ENCODE results near the gene AOPEP. TPM values are rescaled to one million over a fixed set of nuclear protein-coding genes. Genes with fewer than 3 reads are reported as not detected.
A peak's percentile ranks its signal among the peaks of the same experiment; 100 is the strongest.
"Not testable (repeated sequence)": the region's sequence is repeated elsewhere in the genome, so short reads cannot be mapped to it uniquely, and the experiment has no call there.

The AOPEP gene
- total RNA-seq, 2 experiments from 2014 or later, result 8.9 to 9.5 TPM

DNA sequence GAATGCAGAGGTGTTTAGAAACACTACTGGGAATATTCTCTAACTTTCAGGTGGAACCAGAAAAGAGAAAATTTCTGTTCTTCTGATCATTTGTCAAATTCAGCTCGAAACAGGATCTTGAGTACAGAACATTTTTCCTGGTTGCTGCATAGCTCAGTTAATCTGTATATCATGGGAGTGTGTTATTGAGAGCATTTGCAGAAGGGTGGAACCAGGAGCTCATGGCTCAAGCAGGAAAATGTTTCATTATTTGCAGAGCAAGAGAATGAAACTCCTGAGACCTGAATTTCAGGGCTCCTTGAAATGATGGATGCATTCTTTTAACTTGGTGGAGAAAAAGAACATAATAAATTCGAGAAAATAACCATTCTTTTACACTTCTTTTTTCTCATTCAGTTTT, 97.9 kb downstream of the AOPEP start:
- H3K27ac Mint-ChIP-seq, result no peak overlapping the region
- H3K4me3 Mint-ChIP-seq, result no peak overlapping the region
- no peaks in the 10 kb centered on the region for H3K9me3 Mint-ChIP-seq (ENCODE audit: low read depth)
- no peak for DNase-seq
- CTCF ChIA-PET, result no interaction called here
- intact Hi-C loops (cut with DNase I, micrococcal nuclease), result no loop called here
- H3K27me3 Mint-ChIP-seq, result no peaks in the 10 kb centered on the region
- ATAC-seq, result no peak
- POLR2A ChIA-PET, result no interaction called here
- peaks cover 5% of the 10 kb centered on the region for H3K4me1 Mint-ChIP-seq
- peaks cover 4% of the 10 kb centered on the region for H3K36me3 Mint-ChIP-seq (ENCODE audit: low read depth)

DNA sequence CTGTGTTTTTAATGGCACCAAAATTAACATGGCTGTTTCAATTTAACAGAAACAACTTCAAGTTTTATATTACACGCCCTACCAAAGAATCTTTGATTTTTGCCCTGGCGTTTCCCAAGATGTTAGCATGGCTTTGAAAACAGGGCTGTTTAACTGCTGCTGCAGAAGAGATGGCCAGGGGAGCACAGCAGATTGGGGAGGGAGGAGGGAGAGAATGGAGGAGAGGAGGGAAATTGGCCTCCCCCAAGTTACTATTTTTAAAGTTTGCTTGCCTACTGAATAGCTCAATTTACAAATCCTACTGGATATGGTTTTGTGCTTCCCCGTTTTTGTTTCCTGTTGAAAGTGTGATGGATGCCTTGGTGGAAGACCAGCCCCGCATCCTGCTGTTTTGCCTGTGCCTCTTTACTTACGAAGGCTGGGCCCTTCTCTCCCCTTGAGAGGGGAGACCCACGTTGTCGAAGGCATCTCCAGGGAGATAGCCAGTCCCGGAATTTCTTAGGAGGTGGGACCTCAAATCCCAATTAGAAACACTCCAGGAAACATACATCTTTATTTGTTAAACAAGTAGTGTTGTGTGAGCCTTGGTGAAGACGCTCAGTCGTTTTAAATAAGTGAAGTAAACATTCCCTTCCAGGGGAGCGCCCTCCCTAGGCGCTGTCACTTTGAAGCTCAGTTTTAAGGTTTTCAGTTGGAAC, 98.6 kb downstream of the AOPEP start:
- peaks cover 6% of the 10 kb centered on the region for H3K36me3 Mint-ChIP-seq (ENCODE audit: low read depth)

DNA sequence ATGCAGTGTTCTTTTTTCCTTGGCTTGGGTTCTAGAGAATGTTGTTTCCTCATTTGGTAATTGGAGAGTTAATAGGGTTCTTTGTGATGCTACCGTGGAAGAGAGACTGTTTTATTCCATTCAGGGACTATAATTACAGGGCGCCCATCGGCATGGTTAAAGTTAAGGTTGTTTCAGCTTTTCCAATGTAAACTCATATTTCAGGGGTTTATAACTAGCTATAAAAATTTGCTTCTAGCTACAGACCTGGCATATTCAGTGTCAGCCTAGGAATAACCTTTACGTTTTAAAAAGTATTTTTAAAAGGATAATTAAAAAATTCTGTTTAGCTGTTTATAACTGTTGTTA, 99.1 kb downstream of the AOPEP start:
- Mint-ChIP-seq H3K4me3 (no peak overlapping the region), H3K27me3 (no peaks in the 10 kb centered on the region), H3K27ac (no peak overlapping the region), H3K4me1 (peaks cover 5% of the 10 kb centered on the region), H3K9me3 (ENCODE audit: low read depth) (peaks cover 2% of the 10 kb centered on the region), H3K36me3 (ENCODE audit: low read depth) (peaks cover 10% of the 10 kb centered on the region)
- intact Hi-C loops (cut with DNase I, micrococcal nuclease), result no loop called here
- ATAC-seq (no peak), DNase-seq (no peak)
- ChIA-PET CTCF (interaction anchor here (0.5 to 1.0 kb wide), 4 partner anchors 156 to 768 kb away, joined by 3 to 4 read pairs (median 4); no protein-coding TSS in a partner anchor), POLR2A (no interaction called here)

More for the DNA sequence above, 98.6 kb downstream of the AOPEP start:
- CTCF ChIA-PET, result interaction anchor here (0.5 to 1.0 kb wide), 4 partner anchors 156 to 769 kb away, joined by 3 to 4 read pairs (median 4); no protein-coding TSS in a partner anchor
- Mint-ChIP-seq H3K27ac (no peak overlapping the region), H3K27me3 (no peaks in the 10 kb centered on the region), H3K4me3 (no peak overlapping the region), H3K4me1 (peaks cover 5% of the 10 kb centered on the region), H3K9me3 (ENCODE audit: low read depth) (no peaks in the 10 kb centered on the region)
- ATAC-seq, result no peak
- DNase-seq, result no peak
- POLR2A ChIA-PET, result no interaction called here
- intact Hi-C loops (cut with DNase I, micrococcal nuclease), result no loop called here

DNA sequence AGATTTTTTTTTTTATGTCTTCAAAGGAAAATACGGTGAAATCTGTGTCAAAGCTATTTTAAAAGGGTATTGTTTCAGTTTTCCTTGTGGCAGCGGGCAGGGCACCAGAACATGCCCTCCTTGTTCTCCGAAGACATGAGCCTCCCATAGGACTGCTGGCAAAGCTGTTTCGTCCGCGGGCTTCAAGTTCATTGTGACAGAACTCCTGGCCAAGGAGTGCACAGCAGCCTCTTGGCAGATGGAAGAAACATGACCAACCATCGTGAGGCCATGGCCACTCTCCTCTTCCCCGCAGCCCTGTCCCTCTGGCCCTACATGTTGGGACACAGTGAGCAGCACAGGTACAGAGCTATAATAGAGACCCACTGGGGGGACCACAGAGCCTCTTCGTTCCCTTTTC, 99.5 kb downstream of the AOPEP start:
- Mint-ChIP-seq H3K27ac (no peak overlapping the region), H3K36me3 (ENCODE audit: low read depth) (peaks cover 14% of the 10 kb centered on the region), H3K4me1 (peaks cover 3% of the 10 kb centered on the region), H3K9me3 (ENCODE audit: low read depth) (peaks cover 3% of the 10 kb centered on the region), H3K27me3 (no peaks in the 10 kb centered on the region), H3K4me3 (no peak overlapping the region)
- DNase-seq, result no peak
- ATAC-seq, result no peak
- ChIA-PET CTCF (interaction anchor here (0.5 to 1.0 kb wide), 4 partner anchors 157 to 768 kb away, joined by 3 to 4 read pairs (median 4); no protein-coding TSS in a partner anchor), POLR2A (no interaction called here)
- intact Hi-C loops (cut with DNase I, micrococcal nuclease), result no loop called here

DNA sequence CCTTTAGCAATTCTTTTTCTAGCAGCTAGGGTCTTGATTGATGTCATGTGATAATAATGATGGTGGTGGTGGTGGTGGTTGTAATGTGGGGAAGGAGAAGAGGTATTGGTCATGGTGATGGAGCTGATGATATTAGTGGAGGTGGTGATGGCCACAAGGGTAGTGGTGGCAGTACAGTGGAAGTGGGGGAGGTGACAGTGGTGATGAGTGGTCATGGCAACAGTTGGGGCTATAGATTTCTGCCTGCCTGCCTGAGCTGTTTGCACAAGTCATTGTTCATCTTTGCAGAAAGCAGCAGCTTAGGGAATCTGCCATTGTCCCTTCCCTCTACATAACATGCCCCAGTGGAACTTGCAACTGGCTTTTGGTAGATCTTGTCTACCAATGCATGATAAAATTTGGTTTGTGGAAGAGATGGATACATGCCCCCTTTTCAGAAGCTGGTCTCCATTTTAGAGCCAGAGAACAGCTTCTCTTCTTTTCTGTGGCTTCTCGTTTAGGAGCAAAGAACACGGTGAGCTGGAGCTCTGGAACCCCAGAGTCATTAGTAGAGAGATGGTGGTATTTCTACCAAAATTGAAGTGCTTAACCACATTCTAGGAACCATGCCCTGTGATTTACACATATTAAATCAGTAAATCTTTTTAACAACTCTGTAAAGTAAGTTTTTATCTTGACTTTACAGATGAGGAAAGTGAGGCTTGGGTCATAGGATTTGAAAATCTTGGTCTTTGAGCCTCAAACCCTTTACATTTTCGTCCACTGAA, 100.3 kb downstream of the AOPEP start:
- no peak for DNase-seq
- Mint-ChIP-seq H3K4me1 (no peaks in the 10 kb centered on the region), H3K4me3 (no peak overlapping the region), H3K27ac (no peak overlapping the region), H3K9me3 (ENCODE audit: low read depth) (peaks cover 5% of the 10 kb centered on the region), H3K27me3 (no peaks in the 10 kb centered on the region), H3K36me3 (ENCODE audit: low read depth) (peaks cover 14% of the 10 kb centered on the region)
- ATAC-seq, result no peak
- CTCF ChIA-PET, result interaction anchor here (0.5 kb wide), 1 partner anchor 15 kb away, joined by 3 read pairs; no protein-coding TSS in a partner anchor
- intact Hi-C loops (cut with DNase I, micrococcal nuclease), result no loop called here
- POLR2A ChIA-PET, result no interaction called here

DNA sequence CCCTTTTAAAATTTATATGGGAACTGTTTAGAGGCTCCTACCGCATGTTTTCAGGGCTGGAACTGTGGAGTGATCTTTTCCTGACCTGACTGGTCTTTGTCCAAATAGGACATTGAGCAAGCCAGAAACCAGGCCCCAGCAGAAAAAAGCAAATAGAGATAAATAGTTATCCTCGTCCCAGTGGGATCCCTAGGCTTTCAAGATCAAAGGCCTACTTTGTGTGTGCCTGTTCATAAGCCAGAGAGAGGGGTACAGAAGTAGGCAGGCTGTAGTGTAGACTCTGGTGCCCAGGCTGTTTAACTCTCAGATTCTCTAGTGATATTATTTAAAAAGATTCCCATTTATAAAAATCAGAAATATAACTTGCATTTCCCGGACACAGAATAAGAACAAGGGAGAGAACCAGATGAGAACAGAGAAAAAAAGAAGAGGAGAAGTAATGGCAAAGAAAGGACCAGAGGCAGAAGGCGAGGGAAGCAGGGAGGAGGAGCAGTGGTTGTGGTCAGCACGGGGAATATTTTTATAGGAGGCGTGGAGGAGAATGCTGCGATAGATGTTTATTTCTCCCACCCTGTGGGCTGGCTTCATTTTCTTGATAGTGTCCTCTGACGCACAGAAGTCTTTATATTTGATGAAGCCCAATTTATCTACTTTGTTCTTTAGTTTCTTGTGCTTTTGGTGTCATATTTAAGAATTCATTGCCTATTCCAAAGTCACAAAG, 101.2 kb downstream of the AOPEP start:
- ATAC-seq (no peak), DNase-seq (no peak)
- Mint-ChIP-seq H3K36me3 (ENCODE audit: low read depth) (peaks cover 15% of the 10 kb centered on the region), H3K27me3 (no peaks in the 10 kb centered on the region), H3K4me3 (no peak overlapping the region), H3K27ac (no peak overlapping the region), H3K4me1 (no peaks in the 10 kb centered on the region), H3K9me3 (ENCODE audit: low read depth) (peaks cover 5% of the 10 kb centered on the region)
- intact Hi-C loops (cut with DNase I, micrococcal nuclease), result no loop called here
- ChIA-PET CTCF (no interaction called here), POLR2A (no interaction called here)

DNA sequence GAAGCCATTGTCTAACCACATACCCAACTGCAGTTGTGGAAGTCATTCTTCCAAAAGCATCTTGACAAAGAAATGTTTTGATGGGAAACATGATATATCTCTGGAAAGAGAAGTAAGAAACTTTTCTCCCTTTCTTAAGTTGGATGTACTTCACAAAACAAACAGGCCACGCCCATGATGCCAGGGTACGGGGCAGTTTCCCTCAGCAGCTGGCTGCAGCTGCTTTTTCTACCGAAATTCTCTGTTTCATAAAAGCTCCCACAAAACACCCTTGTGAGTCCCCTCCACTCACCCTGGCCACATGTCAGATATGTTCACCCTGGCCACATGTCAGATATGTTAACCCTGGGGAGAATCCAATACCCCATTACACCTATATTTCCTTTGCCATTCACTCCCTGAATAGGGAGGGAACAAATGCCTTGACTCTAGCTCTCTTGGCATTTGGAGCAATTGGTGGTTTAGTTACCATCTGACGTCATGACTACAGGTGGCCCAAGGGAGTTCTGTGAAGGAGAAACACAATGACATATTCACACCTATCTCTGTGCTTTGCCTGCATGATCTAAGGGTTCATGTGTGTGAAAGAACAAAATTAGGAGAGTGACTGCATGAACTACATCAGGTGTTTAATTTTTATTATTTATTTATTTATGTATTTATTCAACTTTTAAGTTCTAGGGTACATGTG, 103.0 kb downstream of the AOPEP start:
- Mint-ChIP-seq H3K27me3 (no peaks in the 10 kb centered on the region), H3K27ac (no peak overlapping the region), H3K4me3 (no peak overlapping the region), H3K4me1 (no peaks in the 10 kb centered on the region), H3K9me3 (ENCODE audit: low read depth) (peaks cover 5% of the 10 kb centered on the region), H3K36me3 (ENCODE audit: low read depth) (peaks cover 14% of the 10 kb centered on the region)
- DNase-seq, result no peak
- CTCF ChIA-PET, result no interaction called here
- no peak for ATAC-seq
- intact Hi-C loops (cut with DNase I, micrococcal nuclease), result no loop called here
- POLR2A ChIA-PET, result no interaction called here

DNA sequence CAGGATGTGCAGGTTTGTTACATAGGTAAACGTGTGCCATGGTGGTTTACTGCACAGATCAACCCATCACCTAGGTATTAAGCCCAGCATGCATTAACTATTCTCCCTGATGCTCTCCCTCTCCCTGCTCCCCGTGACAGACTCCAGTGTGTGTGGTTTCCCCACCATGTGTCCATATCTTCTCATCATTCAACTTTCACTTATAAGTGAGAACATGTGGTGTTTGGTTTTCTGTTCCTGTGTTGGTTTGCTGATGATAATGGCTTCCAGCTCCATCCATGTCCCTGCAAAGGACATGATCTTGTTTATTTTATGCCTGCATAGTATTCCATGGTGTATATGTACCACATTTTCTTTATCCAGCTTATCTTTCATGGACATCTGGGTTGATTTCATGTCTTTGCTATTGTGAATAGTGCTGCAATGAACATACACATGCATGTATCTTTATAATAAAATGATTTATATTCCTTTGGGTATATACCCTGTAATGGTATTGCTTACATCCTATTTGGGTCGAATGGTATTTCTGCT, 103.6 kb downstream of the AOPEP start:
- H3K4me1 Mint-ChIP-seq; H3K9me3 Mint-ChIP-seq (ENCODE audit: low read depth); CTCF ChIA-PET; intact Hi-C loops (cut with DNase I, micrococcal nuclease); H3K27ac Mint-ChIP-seq; DNase-seq; POLR2A ChIA-PET; H3K4me3 Mint-ChIP-seq; H3K27me3 Mint-ChIP-seq; ATAC-seq: not testable (repeated sequence)
- peaks cover 14% of the 10 kb centered on the region for H3K36me3 Mint-ChIP-seq (ENCODE audit: low read depth)

DNA sequence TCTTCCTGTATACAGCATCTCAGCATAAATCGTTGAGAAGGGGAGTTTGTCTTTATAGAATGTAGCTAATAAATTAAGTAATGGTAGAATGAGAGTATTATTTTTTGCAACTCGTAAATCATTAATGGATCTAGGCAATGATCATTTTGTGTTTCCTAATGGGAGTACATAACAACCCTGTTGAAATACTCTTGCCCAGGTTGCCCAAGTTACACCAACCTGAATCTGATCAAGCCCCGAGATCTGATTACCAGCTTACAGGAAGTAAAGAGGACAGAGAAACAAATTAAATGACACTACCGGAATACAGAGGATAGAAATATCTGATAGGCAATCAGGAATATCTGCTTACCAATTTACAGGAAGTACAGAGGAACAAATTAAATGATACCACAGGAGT, 107.3 kb downstream of the AOPEP start:
- ATAC-seq, result no peak
- peaks cover 18% of the 10 kb centered on the region for H3K36me3 Mint-ChIP-seq (ENCODE audit: low read depth)
- peaks cover 12% of the 10 kb centered on the region for H3K9me3 Mint-ChIP-seq (ENCODE audit: low read depth)
- no peaks in the 10 kb centered on the region for H3K27me3 Mint-ChIP-seq
- H3K4me3 Mint-ChIP-seq, result no peak overlapping the region
- H3K27ac Mint-ChIP-seq, result no peak overlapping the region
- intact Hi-C loops (cut with DNase I, micrococcal nuclease), result no loop called here
- CTCF ChIA-PET, result no interaction called here
- H3K4me1 Mint-ChIP-seq, result no peaks in the 10 kb centered on the region
- POLR2A ChIA-PET, result no interaction called here
- DNase-seq, result no peak

DNA sequence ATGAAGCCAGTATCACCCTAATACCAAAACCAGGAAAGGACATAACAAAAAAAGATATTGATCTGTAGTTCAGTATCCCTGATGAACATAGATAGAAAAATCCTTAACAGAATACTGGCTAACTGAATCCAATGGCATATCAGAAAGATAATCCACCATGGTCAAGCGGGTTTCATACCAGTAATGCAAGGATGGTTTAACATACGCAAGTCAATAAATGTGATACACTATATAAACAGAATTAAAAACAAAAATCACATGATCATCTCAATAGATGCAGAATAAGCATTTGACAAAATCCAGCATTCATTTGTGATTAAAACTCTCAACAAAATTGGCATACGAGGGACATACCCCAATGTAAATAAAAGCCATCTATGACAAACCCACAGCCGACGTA, 110.9 kb downstream of the AOPEP start:
- intact Hi-C loops (cut with DNase I, micrococcal nuclease), result no loop called here
- DNase-seq (no peak), ATAC-seq (no peak)
- Mint-ChIP-seq H3K36me3 (ENCODE audit: low read depth) (peaks cover 17% of the 10 kb centered on the region), H3K4me3 (no peak overlapping the region), H3K27ac (no peak overlapping the region), H3K27me3 (no peaks in the 10 kb centered on the region), H3K9me3 (ENCODE audit: low read depth) (peaks cover 15% of the 10 kb centered on the region), H3K4me1 (peaks cover 14% of the 10 kb centered on the region)
- POLR2A ChIA-PET, result no interaction called here
- CTCF ChIA-PET, result no interaction called here

DNA sequence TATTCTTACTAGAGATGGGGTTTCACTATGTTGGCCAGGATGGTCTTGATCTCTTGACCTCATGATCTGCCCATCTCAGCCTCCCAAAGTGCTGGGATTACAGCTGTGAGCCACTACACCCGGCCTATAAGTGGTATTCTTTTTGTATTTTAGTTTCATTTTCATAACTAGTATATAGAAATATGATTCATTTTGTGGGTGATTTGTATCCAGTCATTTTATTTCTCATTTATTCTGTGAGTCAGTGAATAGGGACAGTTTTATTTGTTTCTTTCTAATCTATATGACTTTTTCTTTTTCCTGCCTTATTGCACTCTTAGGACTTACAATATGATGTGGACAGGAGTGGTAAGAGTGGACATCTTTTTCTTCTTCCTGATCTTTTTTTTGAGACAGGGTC, 112.9 kb downstream of the AOPEP start:
- no peak overlapping the region for H3K4me3 Mint-ChIP-seq
- peaks cover 17% of the 10 kb centered on the region for H3K36me3 Mint-ChIP-seq (ENCODE audit: low read depth)
- no peaks in the 10 kb centered on the region for H3K27me3 Mint-ChIP-seq
- peak; percentile 25 for DNase-seq
- peak overlapping the region; percentile 33 for H3K27ac Mint-ChIP-seq
- ChIA-PET POLR2A (no interaction called here), CTCF (interaction anchor here (0.6 kb wide), 1 partner anchor 88 kb away, joined by 3 read pairs; no protein-coding TSS in a partner anchor)
- peaks cover 15% of the 10 kb centered on the region for H3K9me3 Mint-ChIP-seq (ENCODE audit: low read depth)
- intact Hi-C loops (cut with DNase I, micrococcal nuclease), result loop anchor here in 1 of 2 experiments (1.0 to 2.0 kb wide), 5 partner anchors 22 to 112 kb away; no protein-coding TSS in a partner anchor
- H3K4me1 Mint-ChIP-seq, result peaks cover 19% of the 10 kb centered on the region
- ATAC-seq, result peak; percentile 93

Measured in activated CD4-positive, alpha-beta T cell treated with anti-CD3 and anti-CD28 coated beads for 36 hours (primary cell).